HepG2 (cell line): Measurements from ENCODE around the gene PSORS1C2. TPM values are rescaled to one million over a fixed set of nuclear protein-coding genes. Genes with fewer than 3 reads are reported as not detected.

Source experiments
- ATAC-seq: fragments of 200-7000 bp; cut with Tn5 transposase; 3 replicates; pipeline ENCODE4 v1.9.1; 2020; ENCODE audit warnings: mild to moderate bottlenecking, moderate library complexity
- BruUV-seq: library from RNA; stranded (reverse); fragments of 400-500 nt; replicated peaks from 2 replicates; lab custom pipeline; 2021; lab: Mats Ljungman, UMichigan
- CTCF ChIA-PET: fragments of 300-600 bp; formaldehyde crosslinking; extraction: SDS; loops from one replicate; lab custom pipeline; 2021; ENCODE audit warnings: low total read pairs, inconsistent platforms, low intra/inter-chr PET ratio; lab: Yijun Ruan, JAX
- POLR2A ChIA-PET: fragments of 350-600 bp; sonication (Branson Sonifier 250); formaldehyde crosslinking; loops from one replicate; lab custom pipeline; 2020; ENCODE audit warnings: antibody characterized with exemption, inconsistent platforms; lab: Yijun Ruan, JAX
- DNase-seq: peaks from one replicate; pipeline ENCODE4 v3.0.0-alpha.2; 2015; ENCODE audit warnings: low spot score
- FAIRE-seq: peaks from 3 replicates; lab custom pipeline; 2011; peaks lifted over from hg19 to GRCh38; lab: Jason Lieb, UNC
- H2AFZ ChIP-seq: one replicate; pipeline ENCODE4 v1.6.1; 2011; ENCODE audit warnings: low read length, inconsistent platforms
- H3K27ac ChIP-seq: fragments of 300-600 bp; 3 replicates; pipeline ENCODE4 v1.8.0; 2011; ENCODE audit warnings: mixed run types, mild to moderate bottlenecking, mixed read lengths, low read length, inconsistent platforms; ENCODE audit not compliant: insufficient read depth; ENCODE audit errors: extremely low read length
- H3K27me3 ChIP-seq, 2 experiments: fragments of 200-600 bp in 1 of 2; 2 replicates in 1 of 2; 3 replicates in 1 of 2; pipeline versions ENCODE4 v1.6.0 to v1.8.0; 2011; ENCODE audit warnings: low read length in 2 of 2, mild to moderate bottlenecking in 2 of 2, moderate library complexity in 2 of 2, inconsistent platforms in 1 of 2; ENCODE audit not compliant: insufficient read depth in 2 of 2, control insufficient read depth in 1 of 2
- H3K36me3 ChIP-seq, 2 experiments: fragments of 200-600 bp in 1 of 2; replicated peaks in 1 of 2; 2 replicates in 1 of 2; 3 replicates in 1 of 2; pipeline versions ENCODE4 v1.5.1 to v1.8.0; 2011; ENCODE audit warnings: low read length in 2 of 2, inconsistent platforms in 1 of 2; ENCODE audit not compliant: insufficient read depth in 2 of 2, control insufficient read depth in 1 of 2
- H3K4me1 ChIP-seq: 2 replicates; pipeline ENCODE4 v1.5.1; 2012; ENCODE audit warnings: low read length, inconsistent platforms; ENCODE audit not compliant: insufficient read depth
- H3K4me2 ChIP-seq: 2 replicates; pipeline ENCODE4 v1.6.0; 2011; ENCODE audit warnings: low read depth, low read length, inconsistent platforms
- H3K4me3 ChIP-seq, 3 experiments: fragments of 200-600 bp in 1 of 3; sonication (generic), shearing (Covaris generic) in 1 of 3; replicated peaks in 1 of 3; 2 replicates each; pipeline ENCODE4 v1.5.1; 2011 to 2016; ENCODE audit warnings: low read length in 3 of 3, inconsistent platforms in 2 of 3, low read depth in 2 of 3, mild to moderate bottlenecking in 2 of 3, control low read depth in 1 of 3, mixed read lengths in 1 of 3; ENCODE audit not compliant: insufficient read depth in 1 of 3
- H3K79me2 ChIP-seq: one replicate; pipeline ENCODE4 v1.6.1; 2011; ENCODE audit warnings: low read length, inconsistent platforms; ENCODE audit not compliant: insufficient read depth
- H3K9ac ChIP-seq: 2 replicates; pipeline ENCODE4 v1.6.0; 2011; ENCODE audit warnings: mild to moderate bottlenecking, low read depth, low read length, inconsistent platforms; ENCODE audit not compliant: insufficient read depth
- H3K9me3 ChIP-seq: 2 replicates; pipeline ENCODE4 v1.5.1; 2012; ENCODE audit warnings: mild to moderate bottlenecking, low read length
- H4K20me1 ChIP-seq: 2 replicates; pipeline ENCODE4 v1.6.0; 2011; ENCODE audit warnings: inconsistent platforms, mild to moderate bottlenecking, low read length, moderate library complexity; ENCODE audit not compliant: insufficient read depth
- CC2D1A ChIP-seq: sonication (generic); formaldehyde crosslinking; IDR thresholded peaks from 2 replicates; pipeline ENCODE4 v1.8.1; 2023; ENCODE audit warnings: mild to moderate bottlenecking, missing genetic modification reagents
- NRL ChIP-seq: sonication (generic); formaldehyde crosslinking; IDR thresholded peaks from 2 replicates; pipeline ENCODE4 v1.5.0; 2020; ENCODE audit warnings: missing genetic modification reagents, mild to moderate bottlenecking, moderate library complexity, borderline replicate concordance
- ZNF660 ChIP-seq: sonication (generic); formaldehyde crosslinking; IDR thresholded peaks from 2 replicates; pipeline ENCODE4 v1.5.1; 2020; ENCODE audit warnings: mild to moderate bottlenecking, low read depth, missing genetic modification reagents, borderline replicate concordance
- WGBS: methylation state at CpG from one replicate; pipeline ENCODE4 v1.1.6; 2017; ENCODE audit warnings: low lambda C conversion rate; 5-methylcytosine and 5-hydroxymethylcytosine counted together
- in situ Hi-C: cut with HindIII; loops from 2 replicates; pipeline ENCODE4 v1.10.0; 2017; ENCODE audit warnings: low pct_unique_long_range_greater_than_20kb; ENCODE audit not compliant: extremely low pct_ligation_motif_present
- intact Hi-C: fragments of 100-400 bp; cut with micrococcal nuclease; formaldehyde crosslinking; loops from one replicate; pipeline ENCODE4 v1.10.0; 2022; ENCODE audit not compliant: unreplicated experiment
- polyA plus RNA-seq, 8 experiments: library from polyadenylated mRNA; depleted of rRNA in 3 of 8; stranded (reverse) in 7 of 8; unstranded in 1 of 8; fragments of >200 nt; fragmentation: Illumina TruSeq in 4 of 8; extraction: Trizol in 4 of 8; gene quantifications; 2 replicates each; pipeline versions ENCODE4 v1.2.1 to v1.2.3, GENCODE V29; 2011 to 2016; ENCODE audit warnings: low read depth in 4 of 8, missing spikeins in 1 of 8, mixed read lengths in 1 of 8; ENCODE audit not compliant: insufficient read depth in 1 of 8
- total RNA-seq, 5 experiments: library from RNA; depleted of rRNA; stranded (reverse); fragments of >200 nt; fragmentation: Illumina TruSeq; extraction: Trizol; gene quantifications; 2 replicates each; pipeline ENCODE4 v1.2.3, GENCODE V29; 2016; ENCODE audit warnings: low read depth in 1 of 5
- TF ChIP-seq, protein P1 (sequence below): sonication (generic); formaldehyde crosslinking; IDR thresholded peaks from 2 replicates; pipeline ENCODE4 v1.5.0; 2020; ENCODE audit warnings: mild to moderate bottlenecking, low read depth, missing genetic modification reagents, borderline replicate concordance
- TF ChIP-seq, protein P2 (sequence below): sonication (generic); formaldehyde crosslinking; IDR thresholded peaks from 2 replicates; pipeline ENCODE4 v1.5.0; 2020; ENCODE audit warnings: mild to moderate bottlenecking, missing genetic modification reagents
- TF ChIP-seq, protein P3 (sequence below): IDR thresholded peaks from 2 replicates; pipeline ENCODE4 v1.6.1; 2016; ENCODE audit warnings: mild to moderate bottlenecking, missing biosample characterization, missing genetic modification reagents

The PSORS1C2 gene
- total and polyA plus RNA-seq, 2 of the 13 experiments (the other 11 are each of a cell fraction or from before 2014, with no cell fraction given): not detected

DNA sequence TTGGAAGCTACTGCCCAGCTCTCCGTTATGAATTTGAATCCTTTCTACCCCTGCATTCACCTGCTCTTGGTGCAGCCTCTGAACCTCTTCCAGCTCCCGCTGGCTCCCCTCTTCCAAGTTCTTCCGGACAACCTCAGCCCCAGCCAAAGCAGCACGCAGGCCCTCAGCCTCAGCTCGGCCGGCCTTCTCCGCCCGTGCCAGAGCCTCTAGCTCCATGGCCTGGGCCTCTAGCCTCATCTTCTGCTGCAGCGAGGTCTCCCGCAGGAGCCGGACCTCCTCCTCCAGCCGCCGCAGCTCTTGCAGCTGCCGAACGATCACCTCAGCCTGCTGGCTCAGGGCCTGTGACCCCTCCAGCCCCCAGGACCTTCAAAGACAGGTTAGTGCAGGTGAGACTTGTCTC is 15.6 kb upstream of the PSORS1C2 start (continued):
- TF ChIP-seq, protein P1, sequence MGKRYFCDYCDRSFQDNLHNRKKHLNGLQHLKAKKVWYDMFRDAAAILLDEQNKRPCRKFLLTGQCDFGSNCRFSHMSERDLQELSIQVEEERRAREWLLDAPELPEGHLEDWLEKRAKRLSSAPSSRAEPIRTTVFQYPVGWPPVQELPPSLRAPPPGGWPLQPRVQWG (CRISPR knock-in tag): no peak
- TF ChIP-seq, protein P2, sequence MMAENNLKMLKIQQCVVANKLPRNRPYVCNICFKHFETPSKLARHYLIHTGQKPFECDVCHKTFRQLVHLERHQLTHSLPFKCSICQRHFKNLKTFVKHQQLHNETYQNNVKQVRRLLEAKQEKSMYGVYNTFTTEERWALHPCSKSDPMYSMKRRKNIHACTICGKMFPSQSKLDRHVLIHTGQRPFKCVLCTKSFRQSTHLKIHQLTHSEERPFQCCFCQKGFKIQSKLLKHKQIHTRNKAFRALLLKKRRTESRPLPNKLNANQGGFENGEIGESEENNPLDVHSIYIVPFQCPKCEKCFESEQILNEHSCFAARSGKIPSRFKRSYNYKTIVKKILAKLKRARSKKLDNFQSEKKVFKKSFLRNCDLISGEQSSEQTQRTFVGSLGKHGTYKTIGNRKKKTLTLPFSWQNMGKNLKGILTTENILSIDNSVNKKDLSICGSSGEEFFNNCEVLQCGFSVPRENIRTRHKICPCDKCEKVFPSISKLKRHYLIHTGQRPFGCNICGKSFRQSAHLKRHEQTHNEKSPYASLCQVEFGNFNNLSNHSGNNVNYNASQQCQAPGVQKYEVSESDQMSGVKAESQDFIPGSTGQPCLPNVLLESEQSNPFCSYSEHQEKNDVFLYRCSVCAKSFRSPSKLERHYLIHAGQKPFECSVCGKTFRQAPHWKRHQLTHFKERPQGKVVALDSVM (CRISPR knock-in tag): no peak
- TF ChIP-seq, protein P3, sequence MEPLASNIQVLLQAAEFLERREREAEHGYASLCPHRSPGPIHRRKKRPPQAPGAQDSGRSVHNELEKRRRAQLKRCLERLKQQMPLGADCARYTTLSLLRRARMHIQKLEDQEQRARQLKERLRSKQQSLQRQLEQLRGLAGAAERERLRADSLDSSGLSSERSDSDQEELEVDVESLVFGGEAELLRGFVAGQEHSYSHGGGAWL: no peak
- TF ChIP-seq, all 625 proteins: peak for 0

DNA sequence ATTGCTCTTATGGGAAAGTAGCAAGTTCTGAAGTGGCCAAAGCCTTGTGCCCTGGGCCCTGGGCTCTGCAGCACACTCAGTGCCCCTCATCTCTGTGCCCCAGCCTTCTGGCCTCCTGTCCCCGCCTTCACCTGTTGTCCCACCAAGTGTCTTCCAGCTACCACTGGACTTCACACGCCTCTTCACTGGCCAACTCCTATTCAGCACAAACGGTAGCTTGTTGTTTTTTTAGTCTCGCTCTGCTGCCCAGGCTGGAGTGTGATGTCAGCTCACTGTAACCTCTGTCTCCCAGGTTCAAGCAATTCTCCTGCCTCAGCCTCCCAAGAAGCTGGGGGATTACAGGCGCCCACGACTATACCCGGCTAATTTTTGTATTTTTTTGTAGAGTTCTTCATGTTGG is 13.9 kb upstream of the PSORS1C2 start:
- Histone ChIP-seq H3K27me3 (no peaks in the 10 kb centered on the region), H3K27ac (no peak overlapping the region), H4K20me1 (no peaks in the 10 kb centered on the region), H2AFZ (no peak overlapping the region), H3K36me3 (peaks cover 3 to 26% of the 10 kb centered on the region in 2 experiments; a peak in 4 of 5 replicates), H3K4me1 (peaks cover 11% of the 10 kb centered on the region), H3K9me3 (no peaks in the 10 kb centered on the region), H3K4me2 (no peak overlapping the region), H3K79me2 (no peaks in the 10 kb centered on the region)
- WGBS: 92% methylated on average over 7 of the region's 7 CpGs
- no TSS peak for BruUV-seq
- intact Hi-C loops: no loop called here
- ATAC-seq: no peak
- ChIA-PET CTCF (no interaction called here), POLR2A (no interaction called here)
- DNase-seq: no peak
- FAIRE-seq: no peak
- TF ChIP-seq NRL (CRISPR knock-in tag): no peak
- TF ChIP-seq ZNF660 (CRISPR knock-in tag): no peak
- no peak for TF ChIP-seq CC2D1A (CRISPR knock-in tag)
- TF ChIP-seq, all 625 proteins: peak for 0
- H3K4me3 ChIP-seq: no peak overlapping the region
- in situ Hi-C loops: no loop called here
- no peak overlapping the region for H3K9ac ChIP-seq
